GM21723 (cell line): Measurements from ENCODE around the gene UBE2QL1.

ENCODE experiments used
- ATAC-seq: cut with Tn5 transposase; IDR thresholded peaks from one replicate; pipeline ENCODE4 v1.9.1; 2021; ENCODE audit warnings: mild to moderate bottlenecking, moderate library complexity; ENCODE audit not compliant: unreplicated experiment

Gene UBE2QL1

DNA sequence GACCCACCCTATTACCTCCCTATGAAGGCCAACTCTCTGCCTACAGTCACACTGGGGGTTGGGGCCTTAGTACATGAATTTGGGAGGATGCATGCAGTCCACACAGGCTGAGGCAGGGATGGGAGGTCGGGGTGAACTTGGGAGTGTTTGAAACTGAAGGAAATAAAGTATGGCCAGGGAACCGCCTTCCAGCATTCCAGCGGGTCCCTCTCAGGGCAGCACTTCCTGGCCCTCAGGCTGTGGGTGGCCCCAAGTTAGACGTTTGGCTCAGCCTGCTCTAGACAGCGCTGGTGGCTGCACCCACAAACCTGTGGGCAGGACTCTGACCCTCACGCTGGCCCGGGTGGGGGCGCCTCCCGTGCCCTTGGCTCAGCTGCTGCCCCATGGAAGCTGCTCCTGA, 74.3 kb downstream of the UBE2QL1 start:
- no peak for ATAC-seq

DNA sequence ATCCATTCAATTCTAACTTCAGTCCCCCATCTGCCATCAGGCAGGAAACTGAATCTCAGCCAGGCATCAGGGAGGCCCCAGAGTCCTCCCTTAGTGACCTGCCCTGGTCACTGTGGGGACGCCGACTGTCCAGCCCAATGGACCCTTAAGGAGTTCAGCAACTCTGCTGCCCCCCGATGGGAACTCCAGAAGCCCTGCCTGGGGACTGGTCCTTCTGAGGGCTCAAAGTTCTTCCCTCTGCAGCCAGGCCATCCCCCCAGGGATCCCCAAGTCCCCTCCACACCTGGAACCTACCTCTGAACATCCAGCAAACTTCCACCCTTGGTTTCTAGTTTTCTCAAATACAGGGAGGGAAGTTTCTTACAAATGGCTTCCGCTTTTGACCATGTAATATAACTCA, 76.8 kb downstream of the UBE2QL1 start:
- no peak for ATAC-seq

DNA sequence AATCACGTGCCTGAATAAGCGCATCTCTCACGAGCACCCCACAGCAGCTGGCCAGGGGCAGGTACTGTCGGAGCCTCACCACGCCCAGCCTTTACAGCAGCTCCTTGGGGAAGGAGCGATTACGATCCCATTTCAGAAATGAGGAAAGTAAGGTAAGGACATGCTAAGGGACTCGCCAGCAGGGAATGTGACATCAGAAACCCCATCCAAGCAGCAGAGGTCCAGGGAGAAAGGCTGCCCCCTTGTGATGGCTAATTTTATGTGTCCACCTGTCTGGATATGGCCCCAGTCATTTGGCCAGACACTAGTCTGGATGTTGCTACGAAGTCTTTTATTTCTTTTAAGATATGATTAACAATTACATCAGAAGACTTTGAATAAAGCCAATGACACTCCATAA, 77.3 kb downstream of the UBE2QL1 start:
- no peak for ATAC-seq

DNA sequence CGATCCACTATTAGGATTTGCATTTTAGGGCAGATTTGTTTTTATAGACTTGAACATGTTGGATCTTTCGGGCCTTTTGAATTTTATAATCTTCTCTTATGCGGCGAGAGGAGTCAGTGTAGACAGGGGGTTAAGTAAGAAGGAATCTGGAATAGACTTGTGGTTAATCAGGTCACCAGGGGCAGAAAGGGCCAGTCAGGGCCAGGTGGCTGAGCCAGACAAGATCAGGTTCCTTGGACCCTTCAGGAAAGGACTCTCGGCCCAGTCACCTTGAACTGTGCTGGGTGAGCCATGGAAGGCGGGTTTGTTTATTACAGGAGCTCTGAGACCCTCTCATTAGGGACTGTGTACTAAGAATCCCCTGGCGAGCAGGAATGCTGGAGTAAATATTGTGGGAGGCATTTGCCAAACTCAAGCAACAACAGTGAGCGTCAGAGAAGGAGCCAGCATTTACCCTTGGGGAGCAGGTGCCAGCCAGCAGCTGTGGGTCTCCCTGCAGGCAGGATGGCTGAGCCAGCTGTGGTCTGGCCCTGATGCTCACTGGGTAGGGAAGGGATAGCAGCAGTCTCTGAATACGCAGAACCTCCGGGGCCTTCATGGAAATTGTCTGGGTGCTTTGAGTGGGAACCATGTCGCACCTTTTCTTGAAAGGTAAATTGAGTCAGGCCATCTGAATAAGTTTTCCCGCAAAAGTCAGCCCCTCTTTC, 79.2 kb downstream of the UBE2QL1 start:
- ATAC-seq, result no peak

DNA sequence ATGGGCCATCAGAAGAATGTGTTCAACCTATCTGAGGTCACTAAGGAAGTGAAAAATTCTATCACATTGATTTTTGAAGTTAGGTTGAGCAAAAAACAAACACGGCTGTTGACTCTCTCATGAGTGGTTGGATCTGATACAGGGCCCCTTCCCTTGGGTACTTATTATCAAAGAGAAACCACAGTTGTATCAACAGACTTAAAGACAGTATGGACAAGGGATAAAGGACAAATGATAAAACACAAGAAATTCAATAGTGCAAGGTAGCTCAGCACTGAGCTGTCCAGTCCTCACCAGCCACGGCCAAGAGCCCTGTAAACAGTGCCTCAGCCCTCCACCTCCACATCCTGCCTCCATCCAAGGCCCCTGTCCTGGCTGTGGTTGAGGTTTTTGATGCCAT, 86.9 kb downstream of the UBE2QL1 start:
- ATAC-seq, result no peak

DNA sequence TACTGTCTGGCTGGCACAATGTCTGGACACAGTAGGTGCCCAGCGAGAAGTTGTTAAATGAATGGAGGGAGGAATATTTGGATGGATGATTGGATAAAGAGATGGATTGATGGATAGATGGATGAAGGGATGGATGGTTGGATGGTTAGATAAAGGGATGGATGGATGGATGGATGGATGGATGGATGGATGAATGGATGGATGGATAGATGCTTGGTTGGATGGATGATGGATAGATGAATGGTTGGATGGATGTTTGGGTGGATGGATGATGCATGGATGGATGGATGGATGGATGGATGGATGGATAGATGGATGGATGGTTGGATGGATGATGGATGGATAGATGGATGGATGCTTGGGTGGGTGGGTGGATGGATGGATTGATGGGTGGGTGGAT, 90.4 kb downstream of the UBE2QL1 start:
- no peak for ATAC-seq

DNA sequence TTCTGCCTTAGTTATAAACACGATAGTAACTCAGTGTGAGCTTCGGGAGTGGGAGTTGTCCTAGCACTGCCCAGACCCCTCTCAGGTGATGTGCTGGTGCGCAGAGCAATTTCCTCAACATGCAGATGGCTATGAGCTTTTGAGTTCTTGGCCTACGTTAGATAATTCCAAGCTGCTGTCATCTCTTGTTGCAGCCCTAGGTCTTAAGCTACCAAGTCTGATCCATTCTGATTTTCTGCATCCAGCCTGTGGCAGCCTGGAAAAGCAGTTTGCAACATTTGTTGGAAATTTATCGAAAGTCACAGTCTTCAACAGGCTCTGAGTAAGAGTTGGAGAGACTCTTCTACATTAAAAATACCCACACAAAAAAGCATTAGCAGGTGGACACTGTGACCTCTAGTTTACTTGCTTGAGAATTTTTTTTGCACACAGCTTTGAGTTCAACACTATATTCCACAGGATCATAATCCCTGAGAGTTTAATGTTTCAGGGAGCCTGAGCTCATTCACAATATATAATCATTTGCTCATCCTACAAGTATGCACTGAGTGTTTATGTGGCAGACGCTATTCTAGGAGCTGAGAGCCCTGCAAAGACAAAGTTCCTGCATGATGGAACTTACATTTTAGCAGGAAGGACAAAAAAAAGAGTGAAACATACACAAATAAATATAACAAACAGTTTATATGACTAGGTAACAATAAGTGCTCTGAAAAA, 91.6 kb downstream of the UBE2QL1 start:
- ATAC-seq, result no peak

DNA sequence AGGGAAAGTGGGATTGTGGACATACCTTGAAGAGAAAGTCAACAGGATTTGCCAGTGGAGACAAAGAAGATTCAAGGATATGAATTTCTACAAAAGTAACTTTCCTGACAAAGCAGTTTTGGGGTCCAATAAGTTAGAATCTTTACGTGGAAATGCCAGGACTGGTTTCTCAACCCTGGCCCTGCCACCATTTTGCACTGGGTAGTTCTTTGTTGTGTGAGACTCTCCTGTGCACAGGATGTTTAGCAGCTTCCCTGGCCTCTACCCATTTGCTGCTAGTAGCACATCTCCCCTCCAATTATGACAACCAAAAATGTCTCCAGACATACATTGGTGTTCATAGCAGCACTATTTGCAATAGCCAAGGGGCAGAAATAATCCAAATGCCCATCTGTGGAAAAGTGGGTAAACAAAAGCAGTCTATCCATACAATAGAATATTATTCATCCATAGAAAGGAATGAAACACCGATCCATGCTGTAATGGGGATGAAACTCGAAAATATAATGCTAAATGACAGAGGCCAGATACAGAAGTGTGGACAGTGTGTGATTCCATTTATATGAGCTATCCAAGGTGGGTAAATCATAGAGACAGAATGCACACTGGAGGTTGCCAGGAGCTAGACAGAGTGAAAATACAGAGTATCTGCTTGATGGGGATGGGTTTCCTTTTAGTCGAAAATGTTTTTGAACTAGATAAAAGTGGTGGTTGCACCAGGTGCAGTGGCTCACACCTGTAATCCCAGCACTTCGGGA, 92.8 kb downstream of the UBE2QL1 start:
- no peak for ATAC-seq

DNA sequence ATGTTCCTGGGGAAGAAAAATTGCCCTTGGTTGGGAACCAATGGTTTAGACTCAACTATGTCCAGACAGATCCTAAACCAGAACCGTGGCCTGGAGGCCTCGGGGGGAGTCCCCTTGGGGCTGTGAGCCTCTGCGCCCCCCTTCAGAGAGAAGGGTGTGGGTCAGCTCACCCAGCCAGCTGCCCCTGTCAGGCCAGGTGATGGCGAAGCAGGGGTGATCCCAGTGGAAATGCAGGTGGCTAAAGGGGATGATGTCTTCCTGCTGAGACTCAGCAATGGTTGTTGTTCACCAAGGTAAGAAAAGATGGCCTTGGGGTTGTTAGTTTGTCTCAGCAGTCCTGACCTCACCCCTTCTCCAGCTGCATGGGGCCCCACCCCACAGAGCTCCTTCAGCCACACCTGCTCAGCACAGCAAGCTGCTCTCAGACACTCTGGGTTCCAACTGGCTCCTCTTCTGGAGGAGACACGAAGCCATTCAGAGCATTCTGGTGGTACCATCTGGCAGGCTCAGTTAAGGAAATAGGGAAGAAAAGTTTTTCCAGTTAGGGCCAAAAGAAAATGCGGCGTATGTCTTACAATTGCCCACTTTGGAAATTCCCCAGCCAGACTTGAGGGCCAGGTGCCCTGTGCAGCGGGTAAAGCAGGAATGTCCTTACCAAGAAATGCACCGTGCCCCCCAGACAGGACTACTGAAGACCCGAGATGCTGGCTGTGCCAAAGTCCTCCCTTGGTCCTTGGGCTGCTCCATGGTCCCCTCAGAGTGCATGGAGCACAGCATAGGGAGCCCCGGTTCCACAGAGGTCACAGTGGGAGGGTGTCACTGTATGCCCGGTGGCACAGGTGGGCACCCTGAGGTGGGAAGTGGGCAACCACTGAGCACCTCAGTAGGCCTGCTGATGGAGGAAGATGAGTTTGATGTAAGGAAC, 94.0 kb downstream of the UBE2QL1 start:
- no peak for ATAC-seq

DNA sequence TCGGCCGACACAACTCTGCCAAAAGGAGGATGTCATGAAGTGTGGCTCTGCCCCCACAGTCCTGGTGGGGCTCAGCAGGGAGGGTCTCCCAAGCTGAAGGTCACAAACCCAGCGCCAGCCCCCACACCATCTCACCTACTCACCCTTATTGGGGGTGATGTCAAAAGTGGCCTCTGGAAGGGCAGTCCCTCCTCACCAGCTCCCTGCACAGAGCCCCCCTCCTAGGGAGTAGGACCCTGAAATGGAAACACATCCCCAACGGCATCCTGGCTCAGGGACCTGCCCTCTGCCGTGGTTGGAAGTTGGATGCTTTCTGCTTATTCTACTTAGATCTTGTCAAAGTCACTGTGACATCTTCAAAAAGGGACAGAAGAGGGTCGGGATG, 94.7 kb downstream of the UBE2QL1 start:
- ATAC-seq, result no peak

DNA sequence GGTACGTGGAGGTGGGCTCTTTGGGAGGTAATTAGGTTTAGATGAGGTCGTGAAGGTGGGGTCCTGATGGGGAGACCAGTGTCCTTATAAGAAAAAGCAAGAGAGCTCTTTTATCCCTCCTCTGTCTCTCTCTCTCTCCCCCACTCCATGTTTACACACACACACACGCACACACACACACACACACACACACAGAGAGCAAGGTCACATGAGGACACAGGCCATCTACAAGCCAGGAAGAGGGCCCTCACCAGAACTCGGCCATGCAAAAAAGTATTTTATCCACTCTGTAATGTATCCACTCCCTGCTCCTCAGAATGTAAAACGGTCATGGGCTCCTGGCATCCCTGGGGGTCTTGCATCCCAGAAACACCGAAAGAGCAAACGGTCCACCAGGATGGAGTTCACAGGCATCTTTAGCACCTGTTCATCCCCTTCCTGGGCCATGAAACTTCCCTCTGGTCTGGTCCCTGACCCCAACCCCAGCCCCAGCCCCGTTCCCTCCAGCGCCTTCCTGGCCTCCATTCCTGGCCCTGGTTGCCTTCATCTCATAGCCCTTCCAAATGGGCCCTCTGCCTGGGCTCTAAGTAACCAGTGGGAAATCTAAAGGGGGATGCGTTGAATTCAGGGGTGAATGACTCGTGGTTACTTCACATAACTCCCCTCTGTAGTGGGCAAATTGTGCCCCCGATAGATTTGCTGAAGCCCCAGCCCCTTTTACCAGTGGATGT, 95.3 kb downstream of the UBE2QL1 start:
- ATAC-seq, result no peak
